Hindlimb muscle (tissue), 1 donor: ENCODE measurements around the gene CPM. TPM values are rescaled to one million over a fixed set of nuclear protein-coding genes. Genes with fewer than 3 reads are reported as not detected.
"Not testable (repeated sequence)": the region's sequence is repeated elsewhere in the genome, so short reads cannot be mapped to it uniquely, and the experiment has no call there.

Experiments
- DNase-seq: peaks from one replicate; pipeline ENCODE4 v3.0.0-alpha.2; 2013
- polyA plus RNA-seq: library from polyadenylated mRNA; unstranded; fragments of 120-200 nt; gene quantifications from one replicate; pipeline ENCODE4 v1.2.1, GENCODE V29; 2013; ENCODE audit not compliant: insufficient read length

CPM gene
- polyA plus RNA-seq, 1 donor, result 4.6 TPM

- DNase-seq, result no peak
Observed at GRCh38 chr12:68850390-68850789, 82.6 kb downstream of the CPM start.

GRCh38 chr12:68846811-68847210 lies 86.2 kb downstream of the CPM start:
- DNase-seq, result no peak

DNA sequence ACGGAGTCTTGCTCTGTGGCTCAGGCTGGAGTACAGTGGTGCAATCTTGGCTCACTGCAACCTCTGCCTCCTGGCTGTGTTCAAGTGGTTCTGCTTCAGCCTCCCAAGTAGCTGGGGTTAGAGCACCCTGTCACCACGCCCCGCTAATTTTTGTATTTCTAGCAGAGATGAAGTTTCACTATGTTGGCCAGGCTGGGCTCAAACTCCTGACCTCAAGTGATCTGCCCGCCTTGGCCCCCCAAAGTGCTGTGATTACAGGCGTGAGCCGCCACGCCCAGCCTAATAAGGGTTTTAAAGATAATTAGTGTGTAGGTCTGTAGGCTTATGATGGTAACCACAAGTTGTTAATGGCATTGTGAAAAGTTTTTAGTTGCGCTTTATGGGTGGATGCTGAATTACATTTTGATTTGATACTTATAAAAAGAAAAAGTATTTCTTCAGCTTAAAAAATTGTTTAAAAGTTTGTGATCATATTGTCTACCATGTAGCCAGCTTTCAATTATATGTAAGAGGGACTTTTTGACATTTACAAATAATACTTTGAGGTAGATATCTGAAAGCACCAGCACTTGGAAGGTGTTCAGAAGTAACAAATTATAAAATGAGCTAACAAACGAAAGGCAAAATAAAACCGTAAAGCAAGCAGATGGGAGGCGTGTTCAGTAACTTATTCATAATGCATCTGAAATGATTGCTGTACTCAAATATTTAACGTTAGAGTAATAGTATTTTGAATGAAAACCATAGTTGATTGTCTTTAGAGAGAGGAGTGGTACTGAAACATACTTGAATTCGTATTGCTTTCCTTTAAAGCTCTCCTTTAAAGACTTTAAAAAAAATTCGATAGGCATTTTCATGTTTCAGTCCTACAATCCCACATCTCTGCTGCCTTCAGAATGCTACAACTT lies 87.9 kb downstream of the CPM start:
- DNase-seq, result no peak

DNA sequence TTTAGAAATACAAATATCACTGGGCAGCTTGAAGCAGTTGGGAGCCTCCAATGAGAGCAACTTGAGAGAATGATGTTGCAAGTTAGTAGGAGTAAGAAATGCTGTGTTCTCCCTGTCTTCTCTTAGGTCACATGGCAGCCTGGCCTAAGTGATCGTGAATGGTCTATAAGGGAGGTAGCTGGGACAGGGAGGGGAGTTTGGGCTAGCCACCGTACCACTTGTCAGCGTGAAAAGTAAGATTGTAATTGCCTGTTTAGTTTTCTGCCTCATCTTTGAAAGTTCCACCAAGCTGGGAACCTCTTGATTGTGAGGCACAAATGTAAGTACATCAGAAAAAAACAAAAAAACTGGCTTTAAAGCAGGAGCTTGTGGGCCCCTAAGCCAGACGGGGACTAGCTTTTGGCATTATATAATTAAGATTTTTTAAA lies 88.6 kb downstream of the CPM start:
- no peak for DNase-seq

- DNase-seq, result no peak
Observed at GRCh38 chr12:68842784-68843567, 90.0 kb downstream of the CPM start.

DNA sequence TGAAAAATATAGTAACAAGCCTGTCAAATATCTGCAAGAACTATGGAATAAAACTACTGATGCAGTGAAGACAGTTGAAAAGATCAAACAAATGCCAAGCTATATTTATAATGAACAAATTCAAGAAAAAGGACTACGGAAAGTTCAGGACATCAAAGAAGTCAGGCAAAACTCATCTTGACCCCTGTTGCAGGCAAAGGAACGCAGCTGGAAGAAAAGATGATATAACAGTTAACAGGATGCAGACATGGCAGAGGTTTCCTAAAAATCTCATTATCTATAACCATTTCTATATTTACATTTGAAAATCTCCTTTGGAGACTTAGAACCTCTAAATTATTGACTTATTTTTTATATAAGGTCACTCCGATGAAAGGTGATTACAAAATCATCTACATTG lies 90.8 kb downstream of the CPM start:
- no peak for DNase-seq

DNA sequence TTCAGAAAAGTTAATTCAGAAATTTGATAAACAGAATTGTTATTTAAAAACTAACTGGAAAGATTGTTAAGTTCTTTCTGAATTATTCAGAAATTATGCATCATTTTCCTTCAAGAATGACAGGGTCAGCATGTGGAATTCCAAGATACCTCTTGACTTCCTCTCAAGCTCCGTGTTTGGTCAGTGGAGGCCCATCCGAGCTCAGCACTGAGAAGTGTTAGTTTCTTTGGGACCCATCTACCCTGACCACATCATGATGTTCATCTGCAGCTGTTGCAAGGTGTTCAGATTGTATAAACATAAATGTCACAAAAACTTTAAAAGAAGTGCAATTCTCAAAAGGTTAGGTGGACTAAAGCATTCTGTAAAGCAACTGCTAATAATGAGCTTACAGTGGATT lies 91.3 kb downstream of the CPM start:
- DNase-seq, result no peak

GRCh38 chr12:68841175-68841574 lies 91.8 kb downstream of the CPM start:
- DNase-seq, result not testable (repeated sequence)

DNA sequence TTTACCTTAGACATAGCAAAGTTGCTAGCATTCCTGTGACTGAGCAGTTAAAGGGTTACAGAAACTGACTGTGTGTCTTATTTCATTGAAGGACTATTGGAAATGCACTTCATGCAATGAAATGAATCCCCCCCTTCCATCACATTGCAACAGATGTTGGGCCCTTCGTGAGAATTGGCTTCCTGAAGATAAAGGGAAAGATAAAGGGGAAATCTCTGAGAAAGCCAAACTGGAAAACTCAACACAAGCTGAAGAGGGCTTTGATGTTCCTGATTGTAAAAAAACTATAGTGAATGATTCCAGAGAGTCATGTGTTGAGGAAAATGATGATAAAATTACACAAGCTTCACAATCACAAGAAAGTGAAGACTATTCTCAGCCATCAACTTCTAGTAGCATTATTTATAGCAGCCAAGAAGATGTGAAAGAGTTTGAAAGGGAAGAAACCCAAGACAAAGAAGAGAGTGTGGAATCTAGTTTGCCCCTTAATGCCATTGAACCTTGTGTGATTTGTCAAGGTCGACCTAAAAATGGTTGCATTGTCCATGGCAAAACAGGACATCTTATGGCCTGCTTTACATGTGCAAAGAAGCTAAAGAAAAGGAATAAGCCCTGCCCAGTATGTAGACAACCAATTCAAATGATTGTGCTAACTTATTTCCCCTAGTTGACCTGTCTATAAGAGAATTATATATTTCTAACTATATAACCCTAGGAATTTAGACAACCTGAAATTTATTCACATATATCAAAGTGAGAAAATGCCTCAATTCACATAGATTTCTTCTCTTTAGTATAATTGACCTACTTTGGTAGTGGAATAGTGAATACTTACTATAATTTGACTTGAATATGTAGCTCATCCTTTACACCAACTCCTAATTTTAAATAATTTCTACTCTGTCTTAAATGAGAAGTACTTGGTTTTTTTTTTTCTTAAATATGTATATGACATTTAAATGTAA lies 93.5 kb downstream of the CPM start:
- DNase-seq, result no peak

- no peak for DNase-seq
Observed at GRCh38 chr12:68838046-68838886, 94.7 kb downstream of the CPM start.

GRCh38 chr12:68837215-68837614 lies 95.8 kb downstream of the CPM start:
- no peak for DNase-seq

DNA sequence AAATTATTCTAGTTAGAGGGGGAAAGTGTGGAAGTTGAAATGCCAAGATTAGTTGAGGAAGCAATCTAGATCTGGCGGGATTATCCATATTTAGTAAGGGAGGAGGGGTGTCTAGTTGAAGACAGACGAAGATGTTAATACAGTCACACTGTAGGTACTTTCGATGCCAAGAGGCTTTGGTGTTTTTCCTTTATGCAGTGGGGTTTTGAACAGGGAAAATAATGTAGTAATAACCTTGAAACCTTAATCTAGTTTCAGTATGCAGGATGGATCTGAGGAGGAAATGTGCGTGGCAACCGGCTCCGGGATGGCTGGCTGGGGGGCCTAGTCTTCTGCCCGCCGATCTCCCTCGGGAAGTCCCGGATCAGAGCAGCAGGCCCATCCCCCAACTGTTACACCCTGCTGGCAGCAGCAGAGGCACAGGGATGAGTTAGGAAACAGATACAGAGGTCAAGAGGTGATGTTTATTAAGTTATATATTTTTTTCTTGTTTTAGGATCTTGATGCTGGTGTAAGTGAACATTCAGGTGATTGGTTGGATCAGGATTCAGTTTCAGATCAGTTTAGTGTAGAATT lies 97.5 kb downstream of the CPM start:
- DNase-seq, result no peak

GRCh38 chr12:68833508-68833907 lies 99.5 kb downstream of the CPM start:
- no peak for DNase-seq

GRCh38 chr12:68832504-68832867 lies 100.5 kb downstream of the CPM start:
- no peak for DNase-seq

- no peak for DNase-seq
Observed at GRCh38 chr12:68831751-68832503, 101.0 kb downstream of the CPM start.

GRCh38 chr12:68831272-68831671 lies 101.7 kb downstream of the CPM start:
- no peak for DNase-seq

- DNase-seq, result no peak
Observed at GRCh38 chr12:68828672-68829068, 104.3 kb downstream of the CPM start.

DNA sequence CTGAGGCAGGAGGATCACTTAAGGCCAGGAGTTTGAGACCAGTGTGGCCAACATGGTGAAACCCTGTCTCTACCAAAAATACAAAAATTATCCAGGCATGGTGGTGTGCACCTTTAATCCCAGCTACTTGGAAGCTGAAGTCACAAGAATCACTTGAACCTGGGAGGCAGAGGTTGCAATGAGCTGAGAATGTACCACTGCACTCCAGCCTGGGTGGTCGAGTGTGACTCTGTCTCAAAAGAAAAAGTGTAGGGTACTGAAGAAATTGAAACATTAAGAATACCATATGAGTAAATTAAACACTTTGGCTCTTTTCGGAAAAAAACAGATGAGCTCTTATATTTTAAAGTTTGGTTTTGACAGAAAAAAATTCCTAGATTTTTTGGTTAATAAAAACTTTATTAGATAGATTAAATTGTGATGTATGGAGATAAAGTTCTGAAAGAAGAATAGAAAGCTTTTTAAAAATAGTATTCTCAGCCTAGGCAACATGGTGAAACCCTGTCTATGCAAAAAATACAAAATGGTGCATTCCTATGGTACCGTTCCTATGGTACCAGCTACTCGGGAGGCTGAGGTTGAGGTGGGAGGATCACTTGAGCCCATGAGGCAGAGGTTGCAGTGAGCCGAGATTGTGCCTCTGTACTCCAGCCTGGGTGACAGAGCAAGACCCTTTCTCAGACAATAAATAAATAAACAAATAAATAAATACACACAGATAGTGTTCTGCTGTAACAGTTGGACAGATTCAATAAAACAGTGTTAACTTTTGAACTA lies 104.9 kb downstream of the CPM start:
- DNase-seq, result no peak

DNA sequence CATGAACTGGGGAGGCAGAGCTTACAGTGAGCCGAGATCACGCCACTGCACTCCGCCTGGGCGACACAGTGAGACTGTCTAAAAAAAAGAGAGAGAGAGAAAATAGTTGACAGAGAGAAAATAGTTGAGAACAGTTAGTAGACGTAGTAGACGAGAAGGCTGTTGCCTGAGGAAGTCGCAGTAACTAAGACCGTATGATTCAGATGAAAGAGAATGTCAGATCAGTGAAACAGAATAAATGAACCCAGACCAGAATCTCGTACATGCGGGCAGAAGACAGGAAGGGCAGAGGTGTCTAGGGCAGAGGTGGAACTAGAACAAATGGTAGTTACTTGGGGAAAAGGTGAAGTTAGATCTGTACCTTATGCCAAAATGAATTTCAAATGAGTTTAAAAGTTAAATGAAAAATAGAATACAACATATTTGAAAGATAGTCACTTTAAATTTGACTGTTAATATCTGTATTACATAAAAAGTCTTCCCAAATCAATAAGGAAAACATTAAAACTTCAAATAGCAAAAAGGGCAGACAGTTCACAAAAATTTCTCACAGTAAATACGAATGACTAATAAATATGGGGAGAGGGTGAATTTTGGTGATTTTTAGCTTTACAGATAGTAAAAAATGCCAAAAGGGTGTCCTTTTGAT lies 107.3 kb downstream of the CPM start:
- no peak for DNase-seq
